GM23338 (cell line): ENCODE measurements around the gene AMIGO1. TPM values are rescaled to one million over a fixed set of nuclear protein-coding genes. Genes with fewer than 3 reads are reported as not detected.

Experiments
- ATAC-seq: fragments of 200-7000 bp; cut with Tn5 transposase; 3 replicates; pipeline ENCODE4 v1.9.1; 2020
- DNase-seq: peaks from one replicate; pipeline ENCODE4 v3.0.0-alpha.2; 2015; ENCODE audit warnings: low spot score
- H2AFZ ChIP-seq: fragments of 200-600 bp; sonication (generic); 2 replicates; pipeline ENCODE4 v1.8.0; 2016; ENCODE audit warnings: antibody characterized with exemption, mild to moderate bottlenecking, moderate library complexity
- H3F3A ChIP-seq: fragments of 200-600 bp; sonication (generic); replicated peaks from 2 replicates; pipeline ENCODE4 v1.8.0; 2017; ENCODE audit warnings: antibody characterized with exemption, mixed run types, low read depth
- H3K27ac ChIP-seq: fragments of 200-600 bp; sonication (generic); 2 replicates; pipeline ENCODE4 v1.6.1; 2016; ENCODE audit warnings: low read depth
- H3K27me3 ChIP-seq: fragments of 200-600 bp; sonication (generic); 2 replicates; pipeline ENCODE4 v1.8.0; 2016; ENCODE audit warnings: mild to moderate bottlenecking, mixed run types, moderate library complexity; ENCODE audit not compliant: insufficient read depth
- H3K36me3 ChIP-seq: fragments of 200-600 bp; sonication (generic); 2 replicates; pipeline ENCODE4 v1.8.0; 2016; ENCODE audit warnings: mild to moderate bottlenecking; ENCODE audit not compliant: insufficient read depth
- H3K4me1 ChIP-seq: fragments of 200-600 bp; sonication (generic); 2 replicates; pipeline ENCODE4 v1.8.0; 2016; ENCODE audit warnings: mild to moderate bottlenecking, moderate library complexity; ENCODE audit not compliant: insufficient read depth
- H3K4me2 ChIP-seq: fragments of 200-600 bp; sonication (generic); 2 replicates; pipeline ENCODE4 v1.7.1; 2017; ENCODE audit warnings: mixed run types
- H3K4me3 ChIP-seq: fragments of 200-600 bp; sonication (generic); 2 replicates; pipeline ENCODE4 v1.6.1; 2016; ENCODE audit warnings: mixed run types
- H3K79me2 ChIP-seq: fragments of 200-600 bp; sonication (generic); replicated peaks from 2 replicates; pipeline ENCODE4 v1.8.0; 2017; ENCODE audit warnings: mild to moderate bottlenecking; ENCODE audit not compliant: insufficient read depth
- H3K9me2 ChIP-seq: fragments of 200-600 bp; sonication (generic); 2 replicates; pipeline ENCODE4 v1.8.0; 2017; ENCODE audit not compliant: insufficient read depth
- H4K20me1 ChIP-seq: fragments of 200-600 bp; sonication (generic); replicated peaks from 2 replicates; pipeline ENCODE4 v1.8.0; 2017; ENCODE audit warnings: mild to moderate bottlenecking; ENCODE audit not compliant: insufficient read depth
- H3K27ac Mint-ChIP-seq: 2 replicates; pipeline ENCODE4 v1.8.0; 2020; ENCODE audit warnings: inconsistent platforms, mild to moderate bottlenecking, moderate library complexity, mixed read lengths
- H3K27me3 Mint-ChIP-seq: 3 replicates; pipeline ENCODE4 v1.8.0; 2022; ENCODE audit warnings: low read depth, mild to moderate bottlenecking, moderate library complexity, mixed read lengths, inconsistent platforms; ENCODE audit not compliant: insufficient read depth, poor library complexity
- H3K36me3 Mint-ChIP-seq: 3 replicates; pipeline ENCODE4 v1.8.0; 2021; ENCODE audit warnings: low read depth, mild to moderate bottlenecking, inconsistent platforms, moderate library complexity, mixed read lengths
- H3K4me1 Mint-ChIP-seq: 3 replicates; pipeline ENCODE4 v1.8.0; 2020; ENCODE audit warnings: mild to moderate bottlenecking, inconsistent platforms, mixed read lengths
- H3K4me3 Mint-ChIP-seq: 3 replicates; pipeline ENCODE4 v1.8.0; 2021; ENCODE audit warnings: moderate library complexity, mild to moderate bottlenecking, inconsistent platforms, mixed read lengths
- H3K9me3 Mint-ChIP-seq: 3 replicates; pipeline ENCODE4 v1.8.0; 2020; ENCODE audit warnings: moderate library complexity, mild to moderate bottlenecking, inconsistent platforms, mixed read lengths
- CREB1 ChIP-seq: fragments of 250-450 bp; sonication (Bioruptor Pico); IDR thresholded peaks from 2 replicates; pipeline ENCODE4 v1.5.0; 2020; ENCODE audit warnings: low read depth, mild to moderate bottlenecking, moderate library complexity
- ETS1 ChIP-seq: IDR thresholded peaks from 2 replicates; pipeline ENCODE4 v1.6.1; 2016; ENCODE audit warnings: antibody characterized with exemption
- EZH2 ChIP-seq: fragments of 200-600 bp; sonication (generic); IDR thresholded peaks from one replicate; pipeline ENCODE4 v1.8.0; 2017; ENCODE audit warnings: antibody characterized with exemption, mild to moderate bottlenecking, low read depth; ENCODE audit not compliant: unreplicated experiment
- JUNB ChIP-seq: IDR thresholded peaks from one replicate; pipeline ENCODE4 v1.6.1; 2016; ENCODE audit warnings: antibody characterized with exemption; ENCODE audit not compliant: unreplicated experiment
- POLR2AphosphoS5 ChIP-seq: IDR thresholded peaks from 2 replicates; pipeline ENCODE4 v1.6.1; 2016; ENCODE audit warnings: antibody characterized with exemption, low read depth
- REST ChIP-seq: IDR thresholded peaks from one replicate; pipeline ENCODE4 v1.6.1; 2018; ENCODE audit warnings: antibody characterized with exemption; ENCODE audit not compliant: unreplicated experiment
- STAT1 ChIP-seq: IDR thresholded peaks from one replicate; pipeline ENCODE4 v1.6.1; 2016; ENCODE audit warnings: antibody characterized with exemption; ENCODE audit not compliant: unreplicated experiment
- ZNF114 ChIP-seq: fragments of 250-450 bp; sonication (Bioruptor Pico); IDR thresholded peaks from 2 replicates; pipeline ENCODE4 v1.5.0; 2020; ENCODE audit warnings: mild to moderate bottlenecking, moderate library complexity
- ZNF331 ChIP-seq: fragments of 250-450 bp; sonication (Bioruptor Pico); IDR thresholded peaks from 2 replicates; pipeline ENCODE4 v1.5.0; 2020; ENCODE audit warnings: low read depth, mild to moderate bottlenecking, moderate library complexity
- ZNF462 ChIP-seq: fragments of 250-450 bp; sonication (Bioruptor Pico); IDR thresholded peaks from 2 replicates; pipeline ENCODE4 v1.5.0; 2020; ENCODE audit warnings: mild to moderate bottlenecking, moderate library complexity
- polyA plus RNA-seq: library from polyadenylated mRNA; unstranded; fragments of >200 nt; fragmentation: Nextera tagmentation; extraction: Ambion mirVana; gene quantifications from 2 replicates; pipeline ENCODE4 v1.2.1, GENCODE V29; 2016
- total RNA-seq: library from RNA; depleted of rRNA; stranded (reverse); fragments of >200 nt; shearing (Covaris generic); gene quantifications from 2 replicates; pipeline ENCODE4 v1.2.3, GENCODE V29; 2014

The AMIGO1 gene
- total and polyA plus RNA-seq, 2 experiments from 2014 or later, result 0.53 to 3.8 TPM

- no peak overlapping the region for H3K27ac Mint-ChIP-seq
- no peaks in the 10 kb centered on the region for H3K79me2 ChIP-seq
- no peak for DNase-seq
- H3K4me1 ChIP-seq, result peaks cover 5% of the 10 kb centered on the region; the same call in 1 of the 2 replicates
- no peak overlapping the region for H3K4me3 ChIP-seq
- peaks cover 13% of the 10 kb centered on the region for H3K4me1 Mint-ChIP-seq
- no peak for ATAC-seq
- H3K27me3 Mint-ChIP-seq, result peaks cover 10% of the 10 kb centered on the region
- H4K20me1 ChIP-seq, result no peaks in the 10 kb centered on the region
- no peaks in the 10 kb centered on the region for H3K9me2 ChIP-seq
- no peak overlapping the region for H3K4me3 Mint-ChIP-seq
- H3K27ac ChIP-seq, result no peak overlapping the region
- no peaks in the 10 kb centered on the region for H3K36me3 ChIP-seq
- H3F3A ChIP-seq, result peaks cover 7% of the 10 kb centered on the region; the same call in 1 of the 2 replicates
- TF ChIP-seq REST (no peak), POLR2AphosphoS5 (no peak), STAT1 (no peak), ZNF114 (CRISPR knock-in tag) (no peak), ZNF331 (no peak), EZH2 (no peak), CREB1 (CRISPR knock-in tag) (no peak), JUNB (no peak)
- H2AFZ ChIP-seq, result no peak overlapping the region
- H3K9me3 Mint-ChIP-seq, result no peaks in the 10 kb centered on the region; the same call in 2 of the 3 replicates
- H3K4me2 ChIP-seq, result no peak overlapping the region
- no peaks in the 10 kb centered on the region; the same call in 2 of the 3 replicates for H3K36me3 Mint-ChIP-seq
- peaks cover 10% of the 10 kb centered on the region; the same call in 1 of the 2 replicates for H3K27me3 ChIP-seq
These were observed 29.6 kb downstream of the AMIGO1 start for GRCh38 chr1:109479901-109480300.

GRCh38 chr1:109479311-109479710, 30.2 kb downstream of the AMIGO1 start:
- no peak overlapping the region for H3K27ac ChIP-seq
- H2AFZ ChIP-seq, result no peak overlapping the region
- H3K36me3 ChIP-seq, result no peaks in the 10 kb centered on the region
- TF ChIP-seq ZNF462 (CRISPR knock-in tag) (no peak), EZH2 (no peak), ETS1 (no peak), ZNF331 (no peak)
- no peak overlapping the region for H3K27ac Mint-ChIP-seq
- no peaks in the 10 kb centered on the region for H3K9me2 ChIP-seq
- H3K4me3 ChIP-seq, result no peak overlapping the region
- H3K79me2 ChIP-seq, result no peaks in the 10 kb centered on the region
- no peaks in the 10 kb centered on the region; the same call in 2 of the 3 replicates for H3K36me3 Mint-ChIP-seq
- no peaks in the 10 kb centered on the region; the same call in 1 of the 2 replicates for H3K4me1 ChIP-seq
- peaks cover 10% of the 10 kb centered on the region; the same call in 1 of the 2 replicates for H3K27me3 ChIP-seq
- no peaks in the 10 kb centered on the region; the same call in 1 of the 3 replicates for H3K9me3 Mint-ChIP-seq
- no peaks in the 10 kb centered on the region for H4K20me1 ChIP-seq
- H3K4me3 Mint-ChIP-seq, result no peak overlapping the region
- peaks cover 10% of the 10 kb centered on the region for H3K27me3 Mint-ChIP-seq
- no peak for ATAC-seq
- no peak overlapping the region for H3K4me2 ChIP-seq
- H3F3A ChIP-seq, result 0 out of 2 replicates have a peak, but pooled peaks cover 1% of the 10 kb centered on the region
- no peak for DNase-seq
- H3K4me1 Mint-ChIP-seq, result peaks cover 10% of the 10 kb centered on the region
